Osteocyte (in vitro differentiated cells): ENCODE results near the gene FGF6. TPM values are rescaled to one million over a fixed set of nuclear protein-coding genes. Genes with fewer than 3 reads are reported as not detected.

Source experiments
- DNase-seq: peaks from one replicate; pipeline ENCODE4 v3.0.0; 2021; ENCODE audit warnings: mixed read lengths; ENCODE audit not compliant: unreplicated experiment; ENCODE audit errors: extremely low spot score
- H3K27ac Mint-ChIP-seq: one replicate; pipeline ENCODE4 v1.8.0; 2021; ENCODE audit warnings: mild to moderate bottlenecking, mixed read lengths; ENCODE audit not compliant: unreplicated experiment
- H3K27me3 Mint-ChIP-seq: one replicate; pipeline ENCODE4 v1.8.0; 2021; ENCODE audit warnings: mixed read lengths; ENCODE audit not compliant: unreplicated experiment
- H3K36me3 Mint-ChIP-seq: one replicate; pipeline ENCODE4 v1.8.0; 2021; ENCODE audit warnings: mixed read lengths; ENCODE audit not compliant: unreplicated experiment
- H3K4me1 Mint-ChIP-seq: one replicate; pipeline ENCODE4 v1.8.0; 2021; ENCODE audit warnings: mixed read lengths; ENCODE audit not compliant: unreplicated experiment
- H3K4me3 Mint-ChIP-seq: one replicate; pipeline ENCODE4 v1.8.0; 2021; ENCODE audit warnings: mild to moderate bottlenecking, moderate library complexity, mixed read lengths; ENCODE audit not compliant: unreplicated experiment
- H3K9me3 Mint-ChIP-seq: one replicate; pipeline ENCODE4 v1.8.0; 2021; ENCODE audit warnings: mixed read lengths; ENCODE audit not compliant: unreplicated experiment
- CTCF ChIP-seq: fragments of 200-600 bp; sonication (generic); IDR thresholded peaks from 2 replicates; pipeline ENCODE4 v1.5.0; 2021; ENCODE audit warnings: antibody characterized with exemption, mild to moderate bottlenecking, moderate library complexity
- total RNA-seq: library from RNA; stranded (reverse); gene quantifications from 2 replicates; pipeline ENCODE4 v1.2.1, GENCODE V29; 2021

The FGF6 gene
- total RNA-seq, 1 donor from 2014 or later, result not detected

GRCh38 chr12:4447151-4447550 lies 1.5 kb upstream of the FGF6 start:
- H3K36me3 Mint-ChIP-seq, result no peaks in the 10 kb centered on the region
- DNase-seq, result peak; percentile 42
- peaks cover 29% of the 10 kb centered on the region for H3K4me1 Mint-ChIP-seq
- no peak overlapping the region for H3K4me3 Mint-ChIP-seq
- no peak overlapping the region for H3K27ac Mint-ChIP-seq
- H3K27me3 Mint-ChIP-seq, result no peaks in the 10 kb centered on the region
- H3K9me3 Mint-ChIP-seq, result no peaks in the 10 kb centered on the region
- TF ChIP-seq CTCF, result no peak

GRCh38 chr12:4446335-4446734 lies 720 bp upstream of the FGF6 start:
- Mint-ChIP-seq H3K36me3 (no peaks in the 10 kb centered on the region), H3K4me1 (peaks cover 30% of the 10 kb centered on the region)

DNA sequence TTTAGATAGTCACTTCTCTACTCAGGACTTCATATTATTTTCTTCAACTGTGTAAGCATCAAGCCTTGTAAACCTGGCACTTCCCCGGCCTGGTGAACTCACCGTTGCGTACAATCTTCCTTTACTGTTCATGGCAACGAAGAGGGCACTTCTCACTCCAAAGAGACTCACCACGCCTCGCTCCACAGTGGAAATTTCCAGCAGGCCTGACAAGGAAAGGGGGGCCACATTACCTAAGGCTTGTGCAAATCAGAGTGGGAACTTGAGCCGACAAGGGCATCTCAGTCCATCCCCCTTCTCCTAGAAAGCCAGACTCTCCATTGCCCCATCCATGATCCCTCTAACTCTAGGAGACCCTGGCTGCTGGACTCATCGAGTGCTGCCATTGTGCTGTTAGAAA lies 1.6 kb downstream of the FGF6 start:
- no peak for TF ChIP-seq CTCF
- DNase-seq, result peak; percentile 57
- Mint-ChIP-seq H3K36me3 (no peaks in the 10 kb centered on the region), H3K4me1 (peaks cover 18% of the 10 kb centered on the region), H3K4me3 (no peak overlapping the region), H3K9me3 (no peaks in the 10 kb centered on the region), H3K27ac (no peak overlapping the region), H3K27me3 (no peaks in the 10 kb centered on the region)

More at GRCh38 chr12:4446335-4446734, 720 bp upstream of the FGF6 start:
- Mint-ChIP-seq H3K27ac (no peak overlapping the region), H3K27me3 (no peaks in the 10 kb centered on the region), H3K4me3 (no peak overlapping the region), H3K9me3 (no peaks in the 10 kb centered on the region)
- TF ChIP-seq CTCF, result no peak
- DNase-seq, result no peak

- H3K9me3 Mint-ChIP-seq, result no peaks in the 10 kb centered on the region
- TF ChIP-seq CTCF, result no peak
- H3K4me1 Mint-ChIP-seq, result peaks cover 18% of the 10 kb centered on the region
- H3K4me3 Mint-ChIP-seq, result no peak overlapping the region
- H3K36me3 Mint-ChIP-seq, result no peaks in the 10 kb centered on the region
- no peaks in the 10 kb centered on the region for H3K27me3 Mint-ChIP-seq
- no peak overlapping the region for H3K27ac Mint-ChIP-seq
- peak; percentile 79 for DNase-seq
Measured at GRCh38 chr12:4443616-4444015, 2.0 kb downstream of the FGF6 start.

- DNase-seq, result peak; percentile 69
- TF ChIP-seq CTCF, result no peak
- peaks cover 3% of the 10 kb centered on the region for H3K27me3 Mint-ChIP-seq
- H3K4me3 Mint-ChIP-seq, result peak overlapping the region; percentile 46
- no peaks in the 10 kb centered on the region for H3K36me3 Mint-ChIP-seq
- H3K4me1 Mint-ChIP-seq, result peaks cover 18% of the 10 kb centered on the region
- no peak overlapping the region for H3K27ac Mint-ChIP-seq
- no peaks in the 10 kb centered on the region for H3K9me3 Mint-ChIP-seq
Measured at GRCh38 chr12:4441355-4442335, 4.0 kb downstream of the FGF6 start.
